HEK293 (cell line): ENCODE measurements around the gene TAF1D.

Source experiments
- BCL11A ChIP-seq: fragments of 450-650 bp; formaldehyde crosslinking; IDR thresholded peaks from 2 replicates; pipeline ENCODE4 v1.5.1; 2016; ENCODE audit warnings: low read depth, missing biosample characterization, missing genetic modification characterization
- YY1 ChIP-seq: fragments of 450-650 bp; formaldehyde crosslinking; IDR thresholded peaks from 2 replicates; pipeline ENCODE4 v1.5.1; 2018; ENCODE audit warnings: missing biosample characterization, missing genetic modification characterization
- ZNF112 ChIP-seq: fragments of 450-650 bp; formaldehyde crosslinking; IDR thresholded peaks from 2 replicates; pipeline ENCODE4 v1.5.0; 2017; ENCODE audit warnings: missing biosample characterization, missing genetic modification characterization
- ZNF48 ChIP-seq: fragments of 450-650 bp; formaldehyde crosslinking; IDR thresholded peaks from 2 replicates; pipeline ENCODE4 v1.5.1; 2016; ENCODE audit warnings: missing biosample characterization, missing genetic modification characterization
- ZNF707 ChIP-seq: fragments of 450-650 bp; formaldehyde crosslinking; IDR thresholded peaks from 2 replicates; pipeline ENCODE4 v1.5.1; 2016; ENCODE audit warnings: missing biosample characterization, missing genetic modification characterization
- TF ChIP-seq, protein P1 (sequence below): fragments of 450-650 bp; formaldehyde crosslinking; IDR thresholded peaks from 2 replicates; pipeline ENCODE4 v1.5.1; 2016; ENCODE audit warnings: missing biosample characterization, missing genetic modification characterization

DNA sequence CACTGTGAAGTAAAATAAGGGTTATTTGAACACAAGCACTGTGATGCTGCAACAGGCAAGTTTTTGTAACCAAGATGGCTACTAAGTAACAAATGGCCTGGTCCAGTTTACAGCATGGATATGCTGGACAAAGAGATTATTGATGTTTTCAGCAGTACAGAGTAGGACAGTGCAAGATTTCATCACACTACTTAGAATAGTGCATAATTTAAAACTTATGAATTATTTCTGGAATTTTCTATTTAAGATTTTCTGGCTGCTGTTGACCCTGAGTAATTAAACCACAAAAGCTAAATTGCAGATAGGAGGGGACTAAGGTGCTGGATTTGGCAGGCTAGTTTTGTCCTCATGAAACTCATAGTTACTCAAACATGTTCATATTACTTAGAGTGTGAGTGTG lies 46.7 kb downstream of the TAF1D start:
- TF ChIP-seq BCL11A (tag by site-specific recombination) (no peak), YY1 (tag by site-specific recombination) (no peak), ZNF707 (no peak), ZNF48 (tag by site-specific recombination) (no peak), ZNF112 (tag by site-specific recombination) (no peak)
- TF ChIP-seq, protein P1, sequence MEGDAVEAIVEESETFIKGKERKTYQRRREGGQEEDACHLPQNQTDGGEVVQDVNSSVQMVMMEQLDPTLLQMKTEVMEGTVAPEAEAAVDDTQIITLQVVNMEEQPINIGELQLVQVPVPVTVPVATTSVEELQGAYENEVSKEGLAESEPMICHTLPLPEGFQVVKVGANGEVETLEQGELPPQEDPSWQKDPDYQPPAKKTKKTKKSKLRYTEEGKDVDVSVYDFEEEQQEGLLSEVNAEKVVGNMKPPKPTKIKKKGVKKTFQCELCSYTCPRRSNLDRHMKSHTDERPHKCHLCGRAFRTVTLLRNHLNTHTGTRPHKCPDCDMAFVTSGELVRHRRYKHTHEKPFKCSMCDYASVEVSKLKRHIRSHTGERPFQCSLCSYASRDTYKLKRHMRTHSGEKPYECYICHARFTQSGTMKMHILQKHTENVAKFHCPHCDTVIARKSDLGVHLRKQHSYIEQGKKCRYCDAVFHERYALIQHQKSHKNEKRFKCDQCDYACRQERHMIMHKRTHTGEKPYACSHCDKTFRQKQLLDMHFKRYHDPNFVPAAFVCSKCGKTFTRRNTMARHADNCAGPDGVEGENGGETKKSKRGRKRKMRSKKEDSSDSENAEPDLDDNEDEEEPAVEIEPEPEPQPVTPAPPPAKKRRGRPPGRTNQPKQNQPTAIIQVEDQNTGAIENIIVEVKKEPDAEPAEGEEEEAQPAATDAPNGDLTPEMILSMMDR (tag by site-specific recombination), result no peak
